HL-60 (cell line): ENCODE data around the gene ZMAT2.

Experiments
- GABPA ChIP-seq: IDR thresholded peaks from 2 replicates; pipeline ENCODE4 v1.6.1; 2012; ENCODE audit warnings: low read depth
- POLR2AphosphoS5 ChIP-seq: IDR thresholded peaks from 2 replicates; pipeline ENCODE4 v1.6.1; 2012; ENCODE audit warnings: low read depth
- SPI1 ChIP-seq: IDR thresholded peaks from 2 replicates; pipeline ENCODE4 v1.6.1; 2012; ENCODE audit warnings: low read depth, mild to moderate bottlenecking, borderline replicate concordance
- TF ChIP-seq, protein P1 (sequence below): IDR thresholded peaks from 2 replicates; pipeline ENCODE4 v1.6.1; 2012; ENCODE audit warnings: low read depth; ENCODE audit not compliant: insufficient replicate concordance
- TF ChIP-seq, protein P2 (sequence below): IDR thresholded peaks from one replicate; pipeline ENCODE4 v1.5.1; 2011; ENCODE audit warnings: low read length, control low read depth, inconsistent platforms; ENCODE audit not compliant: insufficient read depth

DNA sequence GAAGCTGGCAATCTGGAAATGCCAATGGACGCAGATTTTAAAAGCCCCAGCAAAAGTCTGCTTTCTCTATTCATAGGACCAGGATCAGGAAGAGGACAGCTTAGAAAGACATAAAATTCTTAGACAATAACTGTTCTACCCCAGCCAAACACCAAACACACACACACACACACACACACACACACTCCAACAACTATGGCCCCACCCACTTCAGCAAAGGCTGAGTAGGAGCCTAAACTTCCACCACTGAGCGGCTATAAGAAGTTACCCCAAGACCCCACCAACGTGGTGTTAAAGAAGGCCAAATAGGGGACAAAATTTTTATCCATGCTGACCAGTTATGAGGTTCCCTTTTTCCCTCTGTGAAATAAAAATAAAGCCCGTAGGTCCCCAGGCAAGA, 32.9 kb downstream of the ZMAT2 start:
- TF ChIP-seq POLR2AphosphoS5 (no peak), SPI1 (no peak), GABPA (no peak)
- TF ChIP-seq, protein P1, sequence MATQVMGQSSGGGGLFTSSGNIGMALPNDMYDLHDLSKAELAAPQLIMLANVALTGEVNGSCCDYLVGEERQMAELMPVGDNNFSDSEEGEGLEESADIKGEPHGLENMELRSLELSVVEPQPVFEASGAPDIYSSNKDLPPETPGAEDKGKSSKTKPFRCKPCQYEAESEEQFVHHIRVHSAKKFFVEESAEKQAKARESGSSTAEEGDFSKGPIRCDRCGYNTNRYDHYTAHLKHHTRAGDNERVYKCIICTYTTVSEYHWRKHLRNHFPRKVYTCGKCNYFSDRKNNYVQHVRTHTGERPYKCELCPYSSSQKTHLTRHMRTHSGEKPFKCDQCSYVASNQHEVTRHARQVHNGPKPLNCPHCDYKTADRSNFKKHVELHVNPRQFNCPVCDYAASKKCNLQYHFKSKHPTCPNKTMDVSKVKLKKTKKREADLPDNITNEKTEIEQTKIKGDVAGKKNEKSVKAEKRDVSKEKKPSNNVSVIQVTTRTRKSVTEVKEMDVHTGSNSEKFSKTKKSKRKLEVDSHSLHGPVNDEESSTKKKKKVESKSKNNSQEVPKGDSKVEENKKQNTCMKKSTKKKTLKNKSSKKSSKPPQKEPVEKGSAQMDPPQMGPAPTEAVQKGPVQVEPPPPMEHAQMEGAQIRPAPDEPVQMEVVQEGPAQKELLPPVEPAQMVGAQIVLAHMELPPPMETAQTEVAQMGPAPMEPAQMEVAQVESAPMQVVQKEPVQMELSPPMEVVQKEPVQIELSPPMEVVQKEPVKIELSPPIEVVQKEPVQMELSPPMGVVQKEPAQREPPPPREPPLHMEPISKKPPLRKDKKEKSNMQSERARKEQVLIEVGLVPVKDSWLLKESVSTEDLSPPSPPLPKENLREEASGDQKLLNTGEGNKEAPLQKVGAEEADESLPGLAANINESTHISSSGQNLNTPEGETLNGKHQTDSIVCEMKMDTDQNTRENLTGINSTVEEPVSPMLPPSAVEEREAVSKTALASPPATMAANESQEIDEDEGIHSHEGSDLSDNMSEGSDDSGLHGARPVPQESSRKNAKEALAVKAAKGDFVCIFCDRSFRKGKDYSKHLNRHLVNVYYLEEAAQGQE = no peak
- TF ChIP-seq, protein P2, sequence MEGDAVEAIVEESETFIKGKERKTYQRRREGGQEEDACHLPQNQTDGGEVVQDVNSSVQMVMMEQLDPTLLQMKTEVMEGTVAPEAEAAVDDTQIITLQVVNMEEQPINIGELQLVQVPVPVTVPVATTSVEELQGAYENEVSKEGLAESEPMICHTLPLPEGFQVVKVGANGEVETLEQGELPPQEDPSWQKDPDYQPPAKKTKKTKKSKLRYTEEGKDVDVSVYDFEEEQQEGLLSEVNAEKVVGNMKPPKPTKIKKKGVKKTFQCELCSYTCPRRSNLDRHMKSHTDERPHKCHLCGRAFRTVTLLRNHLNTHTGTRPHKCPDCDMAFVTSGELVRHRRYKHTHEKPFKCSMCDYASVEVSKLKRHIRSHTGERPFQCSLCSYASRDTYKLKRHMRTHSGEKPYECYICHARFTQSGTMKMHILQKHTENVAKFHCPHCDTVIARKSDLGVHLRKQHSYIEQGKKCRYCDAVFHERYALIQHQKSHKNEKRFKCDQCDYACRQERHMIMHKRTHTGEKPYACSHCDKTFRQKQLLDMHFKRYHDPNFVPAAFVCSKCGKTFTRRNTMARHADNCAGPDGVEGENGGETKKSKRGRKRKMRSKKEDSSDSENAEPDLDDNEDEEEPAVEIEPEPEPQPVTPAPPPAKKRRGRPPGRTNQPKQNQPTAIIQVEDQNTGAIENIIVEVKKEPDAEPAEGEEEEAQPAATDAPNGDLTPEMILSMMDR = no peak
